ENCODE data around the gene RIN2.

Gene RIN2

DNA sequence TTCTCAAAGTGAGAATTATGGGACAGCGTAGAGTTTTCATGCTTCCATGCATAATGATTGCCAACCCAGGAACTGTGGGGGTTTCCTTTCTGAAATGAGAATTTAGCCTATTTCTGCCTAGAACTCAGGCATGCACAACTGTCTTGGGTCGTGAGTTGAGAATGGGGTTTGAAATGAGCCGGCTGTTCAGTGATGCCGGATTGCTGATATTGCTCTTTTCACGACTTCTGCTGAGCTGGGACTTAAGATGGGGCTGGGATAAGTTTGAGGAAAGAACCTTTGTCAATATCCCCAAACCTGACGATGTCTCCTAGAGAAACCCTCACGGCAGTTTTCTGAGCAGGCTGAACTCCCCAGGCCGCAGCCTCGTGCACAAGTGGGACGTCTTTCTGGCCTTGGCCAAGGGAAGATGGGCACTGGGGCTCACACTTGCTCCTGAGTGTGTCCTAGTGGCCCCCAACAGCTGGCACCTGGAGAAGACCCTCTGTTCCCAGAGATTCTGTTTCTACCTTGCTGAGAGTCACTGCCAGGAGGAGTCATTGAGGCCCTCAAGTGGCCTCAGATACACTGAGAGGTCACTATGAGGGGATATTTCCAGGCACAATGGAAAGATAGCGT is 34.1 kb upstream of the RIN2 start:
- no peak for TF ChIP-seq CTCF (IDR thresholded peaks at IDR 0.05; ENCODE audit: low read depth, low read length)
- H3K4me3 ChIP-seq (ENCODE audit: low read depth, low read length), result no peak overlapping the region
- H3K9me3 ChIP-seq, result no peaks in the 10 kb centered on the region
- peaks cover 23% of the 10 kb centered on the region for H3K27me3 ChIP-seq
- DNase-seq, result no peak
- no peaks in the 10 kb centered on the region for H3K36me3 ChIP-seq
- H3K4me1 ChIP-seq, result no peaks in the 10 kb centered on the region

- Histone ChIP-seq H3K36me3 (no peaks in the 10 kb centered on the region), H3K4me3 (ENCODE audit: low read depth, low read length) (no peak overlapping the region), H3K4me1 (no peaks in the 10 kb centered on the region), H3K27me3 (peaks cover 27% of the 10 kb centered on the region), H3K9me3 (no peaks in the 10 kb centered on the region)
- no peak for DNase-seq
- TF ChIP-seq CTCF (IDR thresholded peaks at IDR 0.05; ENCODE audit: low read depth, low read length), result no peak
Measured at GRCh38 chr20:19725373-19725772, 32.7 kb upstream of the RIN2 start.

- Histone ChIP-seq H3K36me3 (no peaks in the 10 kb centered on the region), H3K4me1 (no peaks in the 10 kb centered on the region), H3K4me3 (ENCODE audit: low read depth, low read length) (no peak overlapping the region), H3K27me3 (peaks cover 21% of the 10 kb centered on the region), H3K9me3 (no peaks in the 10 kb centered on the region)
- TF ChIP-seq CTCF (IDR thresholded peaks at IDR 0.05; ENCODE audit: low read depth, low read length), result no peak
- no peak for DNase-seq
Measured at GRCh38 chr20:19725814-19726525, 32.1 kb upstream of the RIN2 start.

GRCh38 chr20:19727251-19727847 is 30.7 kb upstream of the RIN2 start:
- H3K9me3 ChIP-seq, result no peaks in the 10 kb centered on the region
- H3K4me1 ChIP-seq, result no peaks in the 10 kb centered on the region
- no peak for DNase-seq
- H3K36me3 ChIP-seq, result no peaks in the 10 kb centered on the region
- peaks cover 11% of the 10 kb centered on the region for H3K27me3 ChIP-seq
- TF ChIP-seq CTCF (IDR thresholded peaks at IDR 0.05; ENCODE audit: low read depth, low read length), result no peak
- H3K4me3 ChIP-seq (ENCODE audit: low read depth, low read length), result no peak overlapping the region

GRCh38 chr20:19729672-19730071 is 28.4 kb upstream of the RIN2 start:
- no peak for DNase-seq
- no peaks in the 10 kb centered on the region for H3K36me3 ChIP-seq
- no peak overlapping the region for H3K4me3 ChIP-seq (ENCODE audit: low read depth, low read length)
- H3K27me3 ChIP-seq, result peaks cover 6% of the 10 kb centered on the region; the same call in 1 of the 2 replicates
- no peaks in the 10 kb centered on the region for H3K9me3 ChIP-seq
- TF ChIP-seq CTCF (IDR thresholded peaks at IDR 0.05; ENCODE audit: low read depth, low read length), result no peak
- peaks cover under 1% of the 10 kb centered on the region; the same call in 1 of the 2 replicates for H3K4me1 ChIP-seq

- DNase-seq, result no peak
- no peak for TF ChIP-seq CTCF (IDR thresholded peaks at IDR 0.05; ENCODE audit: low read depth, low read length)
- H3K27me3 ChIP-seq, result peaks cover 6% of the 10 kb centered on the region; the same call in 1 of the 2 replicates
- no peak overlapping the region for H3K4me3 ChIP-seq (ENCODE audit: low read depth, low read length)
- H3K36me3 ChIP-seq, result no peaks in the 10 kb centered on the region
- H3K9me3 ChIP-seq, result no peaks in the 10 kb centered on the region
- H3K4me1 ChIP-seq, result peaks cover 4% of the 10 kb centered on the region; the same call in 1 of the 2 replicates
Measured at GRCh38 chr20:19730706-19731105, 27.4 kb upstream of the RIN2 start.
